WERI-Rb-1 (cell line): ENCODE results near the gene ASCC1.
A peak's percentile ranks its signal among the peaks of the same experiment; 100 is the strongest.

Experiments
- DNase-seq: peaks from one replicate; pipeline ENCODE4 v3.0.0-alpha.2; 2020
- H3K27ac ChIP-seq: fragments of 250-450 bp; sonication (Bioruptor Pico); 2 replicates; pipeline ENCODE4 v1.5.1; 2020; ENCODE audit warnings: mild to moderate bottlenecking, moderate library complexity
- H3K27me3 ChIP-seq: fragments of 250-450 bp; sonication (Bioruptor Pico); 2 replicates; pipeline ENCODE4 v1.5.1; 2021; ENCODE audit warnings: mild to moderate bottlenecking, low read depth, moderate library complexity; ENCODE audit not compliant: insufficient read depth, severe bottlenecking
- H3K36me3 ChIP-seq: fragments of 250-450 bp; sonication (Bioruptor Pico); 2 replicates; pipeline ENCODE4 v1.5.1; 2020; ENCODE audit warnings: mild to moderate bottlenecking, moderate library complexity
- H3K4me3 ChIP-seq: 2 replicates; pipeline ENCODE4 v1.5.1; 2011; ENCODE audit warnings: low read depth, mild to moderate bottlenecking, control low read depth, low read length
- H3K9me3 ChIP-seq: fragments of 250-450 bp; sonication (Bioruptor Pico); 2 replicates; pipeline ENCODE4 v1.5.1; 2021; ENCODE audit warnings: mild to moderate bottlenecking, moderate library complexity; ENCODE audit not compliant: severe bottlenecking
- TF ChIP-seq, protein P1 (sequence below): IDR thresholded peaks from 2 replicates; pipeline ENCODE4 v1.5.1; 2011; ENCODE audit warnings: low read depth, mild to moderate bottlenecking, control low read depth, inconsistent platforms, low read length

The ASCC1 gene

GRCh38 chr10:72255977-72256729 is 40.1 kb upstream of the ASCC1 start:
- no peaks in the 10 kb centered on the region for H3K27me3 ChIP-seq
- no peak for DNase-seq
- no peak overlapping the region for H3K27ac ChIP-seq
- no peaks in the 10 kb centered on the region for H3K36me3 ChIP-seq
- no peak overlapping the region for H3K4me3 ChIP-seq
- TF ChIP-seq, protein P1, sequence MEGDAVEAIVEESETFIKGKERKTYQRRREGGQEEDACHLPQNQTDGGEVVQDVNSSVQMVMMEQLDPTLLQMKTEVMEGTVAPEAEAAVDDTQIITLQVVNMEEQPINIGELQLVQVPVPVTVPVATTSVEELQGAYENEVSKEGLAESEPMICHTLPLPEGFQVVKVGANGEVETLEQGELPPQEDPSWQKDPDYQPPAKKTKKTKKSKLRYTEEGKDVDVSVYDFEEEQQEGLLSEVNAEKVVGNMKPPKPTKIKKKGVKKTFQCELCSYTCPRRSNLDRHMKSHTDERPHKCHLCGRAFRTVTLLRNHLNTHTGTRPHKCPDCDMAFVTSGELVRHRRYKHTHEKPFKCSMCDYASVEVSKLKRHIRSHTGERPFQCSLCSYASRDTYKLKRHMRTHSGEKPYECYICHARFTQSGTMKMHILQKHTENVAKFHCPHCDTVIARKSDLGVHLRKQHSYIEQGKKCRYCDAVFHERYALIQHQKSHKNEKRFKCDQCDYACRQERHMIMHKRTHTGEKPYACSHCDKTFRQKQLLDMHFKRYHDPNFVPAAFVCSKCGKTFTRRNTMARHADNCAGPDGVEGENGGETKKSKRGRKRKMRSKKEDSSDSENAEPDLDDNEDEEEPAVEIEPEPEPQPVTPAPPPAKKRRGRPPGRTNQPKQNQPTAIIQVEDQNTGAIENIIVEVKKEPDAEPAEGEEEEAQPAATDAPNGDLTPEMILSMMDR: no peak
- no peaks in the 10 kb centered on the region for H3K9me3 ChIP-seq

DNA sequence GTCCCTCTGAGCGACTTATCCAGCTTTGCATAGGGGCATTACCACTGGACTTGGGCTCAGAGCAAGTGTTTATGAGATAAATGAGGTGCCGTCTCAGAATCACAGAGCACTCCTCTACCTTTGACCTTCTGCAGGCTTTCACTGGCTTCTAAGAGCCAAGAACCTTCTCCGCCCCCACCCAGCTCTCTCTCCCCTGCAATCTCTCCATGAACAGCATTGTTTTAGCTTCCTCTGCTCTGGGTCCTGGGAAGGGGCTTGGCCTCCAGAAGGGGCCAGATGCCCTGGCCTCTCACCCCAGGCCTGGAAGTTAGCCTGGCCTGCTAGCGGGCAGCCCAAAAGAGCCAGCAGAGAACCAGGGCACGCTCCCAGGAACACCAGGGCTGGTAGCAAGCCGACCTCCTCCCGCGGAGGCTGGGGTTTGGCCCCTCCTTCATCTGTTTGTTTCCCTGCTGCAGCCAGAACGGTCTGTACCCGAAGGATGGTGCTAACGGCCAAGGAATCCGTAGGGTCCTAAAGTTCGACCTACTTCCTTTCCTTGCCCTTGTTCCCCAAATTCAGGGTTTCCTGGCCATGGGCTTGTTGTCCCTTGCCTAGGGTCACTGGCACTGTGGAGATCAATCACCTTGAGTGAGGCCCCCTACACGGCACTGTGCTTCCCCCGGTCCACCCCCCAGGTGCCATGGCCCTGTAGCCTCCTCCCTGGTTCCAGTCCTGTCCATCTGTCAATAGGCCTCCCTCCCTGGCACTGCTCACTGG is 38.9 kb upstream of the ASCC1 start:
- Histone ChIP-seq H3K27me3 (no peaks in the 10 kb centered on the region), H3K9me3 (no peaks in the 10 kb centered on the region), H3K4me3 (no peak overlapping the region), H3K27ac (peak overlapping the region; percentile 73), H3K36me3 (no peaks in the 10 kb centered on the region)
- DNase-seq: peak; percentile 58
- TF ChIP-seq, protein P1: no peak

- Histone ChIP-seq H3K27ac (no peak overlapping the region), H3K9me3 (no peaks in the 10 kb centered on the region), H3K27me3 (no peaks in the 10 kb centered on the region), H3K4me3 (no peak overlapping the region), H3K36me3 (no peaks in the 10 kb centered on the region)
- DNase-seq: no peak
- TF ChIP-seq, protein P1: no peak
Measured at GRCh38 chr10:72253578-72253977, 37.5 kb upstream of the ASCC1 start.

DNA sequence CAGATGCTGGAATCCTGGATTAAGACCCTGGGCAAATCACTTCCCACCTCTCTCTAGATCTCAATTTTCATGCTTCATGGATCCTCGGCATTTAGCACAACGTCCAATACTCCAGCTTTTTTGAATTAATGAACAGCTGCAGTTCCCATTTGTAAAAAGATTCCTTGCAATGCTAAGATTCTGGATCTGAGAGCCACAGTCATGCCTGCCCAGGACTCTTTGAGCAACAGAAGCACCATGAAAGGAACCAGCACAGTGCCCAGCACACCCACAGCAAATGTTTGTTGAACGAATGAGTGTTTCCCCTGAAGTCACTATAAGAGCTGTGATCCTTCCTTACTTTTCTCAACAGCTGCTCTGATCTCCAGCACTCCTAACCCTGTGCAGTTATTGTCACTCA is 36.9 kb upstream of the ASCC1 start:
- no peak overlapping the region for H3K27ac ChIP-seq
- TF ChIP-seq, protein P1: no peak
- H3K27me3 ChIP-seq: no peaks in the 10 kb centered on the region
- no peak overlapping the region for H3K4me3 ChIP-seq
- H3K36me3 ChIP-seq: no peaks in the 10 kb centered on the region
- no peak for DNase-seq
- H3K9me3 ChIP-seq: no peaks in the 10 kb centered on the region

- H3K27ac ChIP-seq: no peak overlapping the region
- H3K4me3 ChIP-seq: no peak overlapping the region
- no peaks in the 10 kb centered on the region for H3K36me3 ChIP-seq
- no peak for DNase-seq
- TF ChIP-seq, protein P1: no peak
- H3K9me3 ChIP-seq: no peaks in the 10 kb centered on the region
- no peaks in the 10 kb centered on the region for H3K27me3 ChIP-seq
Measured at GRCh38 chr10:72251635-72252034, 35.6 kb upstream of the ASCC1 start.
